Chondrocyte (in vitro differentiated cells): ENCODE measurements around the gene RNU6-1. TPM values are rescaled to one million over a fixed set of nuclear protein-coding genes. Genes with fewer than 3 reads are reported as not detected.

Source experiments
- DNase-seq: peaks from one replicate; pipeline ENCODE4 v3.0.0; 2021; ENCODE audit warnings: mixed read lengths, low spot score
- H3K27ac Mint-ChIP-seq: one replicate; pipeline ENCODE4 v1.8.0; 2021; ENCODE audit warnings: mild to moderate bottlenecking, moderate library complexity, mixed read lengths; ENCODE audit not compliant: unreplicated experiment
- H3K27me3 Mint-ChIP-seq: 2 replicates; pipeline ENCODE4 v1.8.0; 2021; ENCODE audit warnings: low read depth, mixed read lengths
- H3K36me3 Mint-ChIP-seq: 2 replicates; pipeline ENCODE4 v1.8.0; 2021; ENCODE audit warnings: low read depth, mixed read lengths
- H3K4me1 Mint-ChIP-seq: 2 replicates; pipeline ENCODE4 v1.8.0; 2021; ENCODE audit warnings: low read depth, mild to moderate bottlenecking, mixed read lengths
- H3K4me3 Mint-ChIP-seq: one replicate; pipeline ENCODE4 v1.8.0; 2021; ENCODE audit warnings: mild to moderate bottlenecking, moderate library complexity, mixed read lengths; ENCODE audit not compliant: unreplicated experiment
- H3K9me3 Mint-ChIP-seq: 2 replicates; pipeline ENCODE4 v1.8.0; 2021; ENCODE audit warnings: low read depth, mixed read lengths
- total RNA-seq: library from RNA; stranded (reverse); gene quantifications from 3 replicates; pipeline ENCODE4 v1.2.1, GENCODE V29; 2021
- TF ChIP-seq, protein P1 (sequence below): fragments of 200-600 bp; sonication (generic); IDR thresholded peaks from 2 replicates; pipeline ENCODE4 v1.5.0; 2021; ENCODE audit warnings: antibody characterized with exemption, mild to moderate bottlenecking, moderate library complexity

The RNU6-1 gene
- total RNA-seq, 1 donor from 2014 or later, result not detected

DNA sequence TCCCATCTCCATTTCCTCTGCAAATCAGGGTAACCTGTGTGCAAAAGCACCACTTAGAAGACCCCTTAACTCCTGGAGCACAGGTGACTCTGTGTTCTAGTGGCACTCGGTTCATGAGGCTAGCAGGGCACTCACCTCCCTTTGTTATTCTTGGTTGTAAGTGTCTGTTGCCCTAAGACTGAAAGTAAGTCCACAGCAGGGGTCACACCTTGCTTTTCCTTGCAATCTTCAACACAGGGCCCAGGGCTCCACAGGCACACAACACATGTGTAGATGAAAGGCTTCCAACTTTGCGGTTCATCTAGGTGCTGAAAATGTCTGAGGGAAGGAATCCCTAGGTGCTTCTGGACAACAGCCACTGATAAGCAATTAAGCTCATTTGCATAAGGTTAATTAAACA lies 2.9 kb downstream of the RNU6-1 start:
- Mint-ChIP-seq H3K27me3 (peaks cover 29% of the 10 kb centered on the region), H3K36me3 (no peaks in the 10 kb centered on the region), H3K27ac (no peak overlapping the region), H3K4me3 (no peak overlapping the region), H3K9me3 (no peaks in the 10 kb centered on the region), H3K4me1 (peaks cover 50% of the 10 kb centered on the region)
- TF ChIP-seq, protein P1, sequence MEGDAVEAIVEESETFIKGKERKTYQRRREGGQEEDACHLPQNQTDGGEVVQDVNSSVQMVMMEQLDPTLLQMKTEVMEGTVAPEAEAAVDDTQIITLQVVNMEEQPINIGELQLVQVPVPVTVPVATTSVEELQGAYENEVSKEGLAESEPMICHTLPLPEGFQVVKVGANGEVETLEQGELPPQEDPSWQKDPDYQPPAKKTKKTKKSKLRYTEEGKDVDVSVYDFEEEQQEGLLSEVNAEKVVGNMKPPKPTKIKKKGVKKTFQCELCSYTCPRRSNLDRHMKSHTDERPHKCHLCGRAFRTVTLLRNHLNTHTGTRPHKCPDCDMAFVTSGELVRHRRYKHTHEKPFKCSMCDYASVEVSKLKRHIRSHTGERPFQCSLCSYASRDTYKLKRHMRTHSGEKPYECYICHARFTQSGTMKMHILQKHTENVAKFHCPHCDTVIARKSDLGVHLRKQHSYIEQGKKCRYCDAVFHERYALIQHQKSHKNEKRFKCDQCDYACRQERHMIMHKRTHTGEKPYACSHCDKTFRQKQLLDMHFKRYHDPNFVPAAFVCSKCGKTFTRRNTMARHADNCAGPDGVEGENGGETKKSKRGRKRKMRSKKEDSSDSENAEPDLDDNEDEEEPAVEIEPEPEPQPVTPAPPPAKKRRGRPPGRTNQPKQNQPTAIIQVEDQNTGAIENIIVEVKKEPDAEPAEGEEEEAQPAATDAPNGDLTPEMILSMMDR, result no peak
- no peak for DNase-seq

DNA sequence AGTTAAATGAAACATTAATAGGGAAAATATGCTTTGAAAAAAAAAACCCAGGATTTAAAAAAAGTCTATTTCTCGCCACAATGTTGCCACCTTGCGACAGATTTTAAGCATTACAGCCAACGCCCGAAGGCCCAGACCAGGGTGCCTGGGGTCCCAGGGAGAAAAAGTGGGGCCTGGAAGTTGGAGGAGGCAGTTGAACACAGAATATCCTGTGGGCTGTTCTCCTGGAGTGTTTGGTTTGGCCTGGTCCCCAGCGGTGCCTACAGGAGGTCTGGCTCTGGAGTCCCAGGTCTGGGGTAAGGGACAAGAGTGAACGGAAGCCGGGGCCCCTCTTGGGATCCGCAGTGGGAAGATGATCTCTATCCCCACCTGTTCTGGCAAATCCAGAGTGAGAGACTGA lies 3.4 kb downstream of the RNU6-1 start:
- H3K27ac Mint-ChIP-seq, result no peak overlapping the region
- DNase-seq, result no peak

DNA sequence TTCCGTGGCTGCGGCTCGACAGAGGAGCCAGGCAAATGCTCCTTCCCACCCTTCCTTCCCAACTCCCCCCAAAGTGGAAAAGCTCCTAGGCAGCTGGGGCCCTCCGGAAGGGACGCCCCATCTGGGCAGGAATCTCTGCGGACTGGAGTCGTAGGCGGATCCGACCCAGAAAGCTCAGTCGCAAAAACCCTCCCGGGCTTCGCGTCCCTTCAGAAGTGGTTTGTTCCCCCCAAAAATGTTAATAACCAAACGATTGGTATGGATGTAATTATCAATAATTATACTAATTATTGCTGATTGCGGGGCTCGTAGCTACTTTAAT lies 3.8 kb downstream of the RNU6-1 start:
- DNase-seq, result no peak
- H3K4me1 Mint-ChIP-seq, result peaks cover 45% of the 10 kb centered on the region
- H3K27me3 Mint-ChIP-seq, result peaks cover 34% of the 10 kb centered on the region
- H3K4me3 Mint-ChIP-seq, result peak overlapping the region; percentile 49
- no peaks in the 10 kb centered on the region for H3K9me3 Mint-ChIP-seq
- no peaks in the 10 kb centered on the region for H3K36me3 Mint-ChIP-seq
- TF ChIP-seq, protein P1, result no peak
- no peak overlapping the region for H3K27ac Mint-ChIP-seq

More for the DNA sequence above, 3.4 kb downstream of the RNU6-1 start:
- Mint-ChIP-seq H3K4me1 (peaks cover 49% of the 10 kb centered on the region), H3K36me3 (no peaks in the 10 kb centered on the region), H3K4me3 (peak overlapping the region; percentile 49), H3K27me3 (peaks cover 30% of the 10 kb centered on the region), H3K9me3 (no peaks in the 10 kb centered on the region)
- TF ChIP-seq, protein P1, result peak; percentile 96

DNA sequence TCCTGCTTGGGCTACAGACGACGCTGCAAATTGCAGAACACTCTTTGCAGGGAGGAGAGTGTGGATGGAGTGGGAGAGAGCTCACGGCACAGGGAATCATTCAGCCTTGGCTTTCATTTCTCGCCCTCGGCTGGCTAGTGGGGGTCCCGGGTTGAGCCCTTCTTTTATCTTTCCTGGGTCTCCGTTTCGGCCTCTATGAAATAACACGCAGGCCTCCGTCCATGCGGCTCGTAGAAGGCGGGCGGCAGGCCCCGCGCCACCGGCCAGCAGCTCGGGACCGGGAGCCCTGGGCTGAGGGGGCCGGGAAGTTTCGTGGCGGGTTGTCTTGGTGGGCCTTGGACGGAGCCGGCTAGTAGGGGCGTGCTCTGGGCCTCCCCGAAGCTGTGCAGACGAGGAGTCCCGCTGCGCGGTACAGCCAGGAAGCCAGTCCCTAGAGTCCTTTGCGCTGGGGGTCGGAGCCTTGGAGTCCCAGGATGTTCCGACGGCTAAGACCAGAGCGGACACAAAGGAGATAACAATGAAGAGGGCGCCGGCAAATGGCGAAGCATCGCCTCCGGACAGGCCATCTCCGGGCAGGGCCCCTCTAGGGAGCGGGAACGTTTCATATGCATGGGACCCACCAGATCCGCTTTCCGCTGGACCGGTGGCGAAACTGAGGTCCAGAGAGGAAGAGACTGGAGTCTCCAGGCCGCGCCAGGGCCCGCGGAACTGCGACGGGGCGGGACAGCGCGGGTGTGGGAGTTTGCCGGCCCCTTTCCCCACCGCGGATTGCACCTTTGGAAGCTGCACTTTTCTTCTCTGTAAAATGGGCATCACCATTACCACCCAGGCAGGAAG lies 4.3 kb downstream of the RNU6-1 start:
- Mint-ChIP-seq H3K36me3 (no peaks in the 10 kb centered on the region), H3K27ac (no peak overlapping the region), H3K9me3 (no peaks in the 10 kb centered on the region), H3K27me3 (peaks cover 40% of the 10 kb centered on the region), H3K4me1 (peaks cover 40% of the 10 kb centered on the region), H3K4me3 (peak overlapping the region; percentile 49)
- no peak for DNase-seq
- TF ChIP-seq, protein P1, result no peak

DNA sequence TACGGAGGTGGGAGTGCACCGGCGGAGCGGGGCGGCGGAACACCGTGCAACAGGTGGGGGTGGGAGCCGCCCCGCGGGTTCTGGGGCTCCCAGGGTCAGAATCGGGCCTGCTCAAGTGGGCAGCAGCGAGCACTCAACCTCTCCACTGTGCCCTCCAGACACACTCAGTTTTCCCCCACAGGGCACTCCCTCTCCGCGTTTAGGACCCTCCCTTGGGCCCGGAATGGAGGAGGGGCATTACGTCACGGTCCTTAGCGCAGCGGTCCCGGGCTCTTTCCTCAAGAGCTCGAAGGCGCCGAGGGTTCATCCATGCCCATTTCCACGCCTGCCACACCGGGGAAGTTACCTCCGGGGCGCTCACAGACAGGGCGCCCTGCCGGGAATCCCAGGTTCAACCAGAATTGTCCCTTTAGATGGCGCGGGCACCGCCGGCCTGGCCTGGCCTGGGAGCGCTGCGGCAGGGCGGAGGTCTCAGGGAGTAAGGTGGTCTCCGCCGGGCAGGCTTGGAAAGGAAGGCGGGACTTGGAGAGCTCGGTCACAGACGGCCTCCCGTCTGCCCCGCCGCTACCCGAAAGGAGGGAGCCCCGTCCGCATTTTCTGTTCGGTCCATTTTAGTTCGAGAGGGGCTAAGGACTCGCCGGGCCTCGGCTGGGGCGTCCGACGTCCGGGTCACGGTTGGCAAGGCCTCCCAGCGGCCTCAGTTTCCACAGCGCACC lies 5.1 kb downstream of the RNU6-1 start:
- H3K36me3 Mint-ChIP-seq, result no peaks in the 10 kb centered on the region
- no peaks in the 10 kb centered on the region for H3K9me3 Mint-ChIP-seq
- H3K4me1 Mint-ChIP-seq, result peaks cover 37% of the 10 kb centered on the region
- H3K4me3 Mint-ChIP-seq, result peak overlapping the region; percentile 44
- no peak overlapping the region for H3K27ac Mint-ChIP-seq
- DNase-seq, result no peak
- peaks cover 45% of the 10 kb centered on the region for H3K27me3 Mint-ChIP-seq
- TF ChIP-seq, protein P1, result no peak
